Stimulated activated CD8-positive, alpha-beta memory T cell treated with anti-CD3 and anti-CD28 coated beads, Interleukin-7, amount 100 ng/mL, for 48 hours (primary cell): Measurements from ENCODE around the gene CTNNA2.

Experiments used
- DNase-seq, 2 donors: peaks; one replicate each; pipeline ENCODE4 v3.0.0-alpha.2; 2020; ENCODE audit warnings: low read depth in 1 of 2; ENCODE audit errors: extremely low read depth in 1 of 2

Gene CTNNA2

DNA sequence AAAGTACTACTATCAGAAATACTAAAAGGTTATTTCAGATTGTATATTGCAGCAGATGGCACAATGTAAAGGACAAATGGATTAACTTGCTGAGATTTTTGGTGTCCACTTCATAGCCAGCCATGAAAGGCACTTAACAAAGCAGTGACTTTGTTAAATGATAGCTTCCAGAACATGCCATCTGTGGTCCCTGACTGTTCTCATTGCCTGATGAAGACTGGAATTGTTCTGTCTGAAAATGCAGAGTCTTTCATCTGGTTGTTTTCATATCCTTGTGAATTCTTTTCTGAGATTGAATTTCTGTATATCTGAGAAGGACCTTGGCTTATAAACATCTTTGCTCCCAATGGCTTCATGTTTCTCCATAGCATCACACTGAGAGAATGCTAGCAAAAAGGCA, 836.1 kb downstream of the CTNNA2 start:
- DNase-seq: no peak

DNA sequence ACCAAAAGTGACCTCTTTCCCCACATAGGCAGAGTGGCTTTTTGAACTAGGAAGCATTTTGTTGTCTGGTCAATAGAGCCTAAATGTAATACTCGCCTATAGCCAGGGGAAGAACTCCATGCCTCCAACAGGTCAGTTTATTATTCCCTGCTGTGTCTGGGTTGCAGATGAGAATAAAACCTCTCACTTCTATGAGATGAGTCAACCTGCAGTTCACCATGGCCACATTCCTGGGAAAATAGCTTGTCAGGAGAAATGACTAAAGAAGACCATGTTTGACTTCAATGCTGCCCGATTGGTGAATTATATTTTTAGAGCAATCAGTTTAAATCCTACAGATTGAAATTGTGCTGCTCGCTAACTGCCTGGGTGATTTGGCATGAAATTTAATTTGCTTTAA, 838.4 kb downstream of the CTNNA2 start:
- DNase-seq: no peak

DNA sequence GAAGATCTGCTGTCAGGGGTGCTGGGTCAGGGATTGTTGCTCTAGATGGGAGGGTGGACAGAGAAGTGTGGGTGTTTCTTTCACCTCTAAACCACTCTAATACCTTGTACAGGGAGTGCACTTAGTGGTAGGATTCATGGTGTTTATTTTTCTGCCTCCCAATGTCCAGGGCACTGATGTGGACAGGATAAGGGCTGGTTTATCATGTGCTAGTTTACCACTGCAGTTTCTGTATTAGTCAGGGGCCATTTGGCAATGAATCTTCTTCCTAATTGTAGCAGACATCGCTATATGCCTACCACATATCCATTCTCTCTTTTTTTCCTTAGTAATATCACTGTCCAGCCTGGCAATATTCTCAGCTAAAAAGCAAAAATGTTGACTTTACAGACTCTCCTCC, 842.0 kb downstream of the CTNNA2 start:
- DNase-seq: no peak

GRCh38 chr2:80361904-80362303, 849.1 kb downstream of the CTNNA2 start:
- DNase-seq: no peak

DNA sequence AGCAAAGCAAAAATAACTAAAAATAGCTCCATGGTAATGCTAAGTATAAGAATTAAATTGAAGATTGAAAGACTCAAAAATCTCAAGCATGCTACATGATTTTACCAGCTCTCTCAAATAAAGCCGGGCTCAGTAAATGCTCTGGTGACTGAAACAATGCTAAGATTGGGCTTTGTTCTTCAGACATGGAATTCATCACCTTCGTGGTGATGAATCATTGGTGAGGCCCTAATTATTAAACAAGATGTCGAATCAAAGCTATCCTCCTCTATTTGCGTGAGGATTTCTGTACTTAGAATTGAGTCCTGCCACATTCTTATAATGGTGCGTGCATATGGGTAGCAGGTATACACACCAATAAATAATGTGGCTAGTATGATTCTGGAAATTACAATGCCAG, 850.5 kb downstream of the CTNNA2 start:
- no peak for DNase-seq

DNA sequence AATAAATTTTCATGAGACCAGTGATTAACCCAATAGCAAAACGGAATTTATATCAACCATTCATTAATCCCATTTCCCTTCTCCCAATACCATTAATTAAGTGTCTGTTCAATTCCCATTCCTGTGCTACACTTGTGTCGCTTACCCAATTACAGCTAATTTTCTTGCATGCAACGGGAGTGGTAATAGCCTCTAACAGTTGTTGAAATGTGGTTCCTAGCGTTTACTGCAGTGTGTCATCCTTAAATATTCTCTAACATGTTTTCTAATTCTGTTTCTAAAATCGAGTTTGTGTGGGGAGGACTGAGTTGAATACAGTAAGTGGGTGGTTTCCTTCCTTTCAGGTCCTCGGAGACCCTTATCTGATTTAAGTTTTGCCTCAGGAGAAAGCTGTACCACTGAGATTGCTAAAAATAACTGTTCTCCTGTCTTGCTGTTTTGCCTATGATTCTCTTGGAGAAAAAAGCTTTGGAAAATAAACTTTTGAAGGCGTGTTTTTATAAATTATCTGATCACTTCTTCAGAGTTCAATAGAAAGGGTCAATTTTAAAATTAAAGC, 851.0 kb downstream of the CTNNA2 start:
- no peak for DNase-seq

DNA sequence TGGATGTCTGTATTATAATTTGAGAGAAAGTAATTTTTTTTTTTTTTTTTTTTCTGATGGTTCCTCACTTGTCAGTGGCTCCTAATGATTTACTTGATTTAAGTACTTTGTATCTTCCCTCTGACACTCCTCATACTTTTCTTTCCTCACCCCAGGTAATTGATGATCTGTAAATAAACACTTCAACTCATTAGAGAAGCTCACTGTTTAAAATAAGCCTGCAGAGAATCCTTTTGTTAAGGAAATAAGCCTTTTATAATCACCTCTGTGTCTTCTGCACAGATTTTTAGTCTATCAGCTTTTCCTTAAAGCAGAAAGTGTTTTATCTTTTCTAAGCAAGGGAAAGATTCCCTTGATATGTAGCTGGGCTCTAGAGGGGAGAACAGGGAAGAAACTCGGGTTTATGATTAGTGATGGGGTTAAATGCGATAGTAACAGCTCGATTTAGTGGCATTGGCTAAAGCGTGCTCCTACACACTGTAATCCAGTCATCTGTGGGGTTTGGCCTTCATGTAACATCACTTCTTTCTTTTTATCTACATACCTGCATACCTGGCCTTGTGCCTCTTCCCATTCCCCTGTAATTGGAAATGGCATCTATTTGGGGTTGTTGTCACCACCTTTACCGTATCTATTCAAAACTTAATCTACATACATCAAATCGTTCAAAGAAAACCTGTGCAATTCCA, 851.8 kb downstream of the CTNNA2 start:
- no peak for DNase-seq

GRCh38 chr2:80365762-80366161, 852.9 kb downstream of the CTNNA2 start:
- DNase-seq: no peak

- DNase-seq: no peak
These were observed 857.6 kb downstream of the CTNNA2 start for GRCh38 chr2:80370375-80371009.

GRCh38 chr2:80374105-80374504, 861.3 kb downstream of the CTNNA2 start:
- no peak for DNase-seq

- no peak for DNase-seq
These were observed 864.2 kb downstream of the CTNNA2 start for GRCh38 chr2:80377071-80377470.

- no peak for DNase-seq
These were observed 867.9 kb downstream of the CTNNA2 start for GRCh38 chr2:80380736-80381135.

DNA sequence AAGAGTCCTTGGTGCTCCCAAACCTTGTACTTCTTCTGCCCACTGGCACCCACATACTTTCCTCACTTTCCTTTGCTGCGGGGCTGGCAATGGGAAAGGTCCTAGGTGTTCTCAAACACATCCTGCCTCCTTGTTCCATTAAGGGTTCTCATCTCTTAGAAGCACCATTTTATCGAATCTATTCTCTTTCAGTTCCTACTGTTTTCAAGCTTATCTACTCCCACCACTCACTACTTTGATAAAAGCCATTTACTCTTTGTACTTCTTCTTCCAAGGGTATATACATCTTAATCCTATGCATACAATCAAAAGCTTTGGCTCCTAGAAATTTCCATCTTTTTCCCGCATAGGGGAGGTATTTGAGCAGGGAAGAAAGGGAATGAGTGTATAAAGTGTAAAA, 868.8 kb downstream of the CTNNA2 start:
- DNase-seq: no peak

DNA sequence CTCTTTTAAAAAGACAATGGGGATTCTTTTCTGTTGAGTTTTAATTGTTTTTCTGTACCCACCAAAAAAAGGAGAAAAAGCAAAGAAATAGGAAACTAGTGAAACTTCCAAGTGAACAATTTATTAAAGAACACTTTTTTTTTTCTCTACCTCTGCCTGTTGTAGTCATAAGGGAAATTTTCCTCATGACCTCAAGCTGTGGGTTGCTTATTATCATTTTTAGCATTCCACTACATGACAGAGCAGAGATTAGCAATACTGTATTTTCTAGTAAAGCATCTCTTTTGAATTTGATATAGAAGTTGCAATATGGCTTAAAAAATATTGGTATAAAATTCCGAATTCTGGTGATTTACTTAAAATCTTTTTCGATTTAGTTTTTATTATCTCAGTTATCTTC, 879.6 kb downstream of the CTNNA2 start:
- no peak for DNase-seq

DNA sequence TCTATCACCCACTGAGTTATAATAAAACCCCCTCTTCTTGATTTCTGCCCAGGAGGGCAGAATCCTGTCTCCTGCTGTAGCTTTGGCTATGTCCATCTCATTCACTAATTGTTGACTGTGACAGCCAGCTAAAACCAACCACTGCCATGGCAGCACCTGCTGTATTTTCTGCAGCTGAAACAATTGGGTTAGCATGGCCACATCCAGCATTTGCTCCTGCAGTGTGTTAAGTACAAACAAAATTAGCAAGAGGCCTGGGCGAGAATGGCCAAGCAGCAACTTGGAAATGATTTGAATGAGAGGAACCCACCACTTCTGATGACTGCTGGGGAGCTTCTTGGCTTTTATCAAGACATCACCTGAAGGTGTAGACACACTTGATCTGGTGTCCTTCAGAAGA, 881.1 kb downstream of the CTNNA2 start:
- DNase-seq: no peak

- no peak for DNase-seq
These were observed 882.4 kb downstream of the CTNNA2 start for GRCh38 chr2:80395251-80395650.

DNA sequence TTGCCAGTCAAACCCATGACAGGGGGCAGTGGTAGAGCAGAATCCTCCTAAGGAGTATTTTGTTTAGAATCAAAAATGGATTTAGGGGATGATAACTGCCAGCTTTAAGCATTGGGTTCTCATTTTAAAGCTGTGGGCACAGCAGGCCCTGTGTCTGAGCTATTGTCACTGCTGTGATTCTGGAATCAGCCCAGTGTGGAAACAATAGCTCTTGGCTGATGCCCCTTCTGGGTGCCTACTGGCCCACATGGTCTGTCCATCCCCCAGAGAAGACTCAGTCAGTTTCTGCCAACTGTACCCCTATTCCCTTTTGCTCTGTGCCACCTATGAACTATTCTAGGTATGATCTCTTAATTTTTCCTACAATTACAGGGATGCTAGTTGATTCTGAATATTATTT, 883.4 kb downstream of the CTNNA2 start:
- no peak for DNase-seq

DNA sequence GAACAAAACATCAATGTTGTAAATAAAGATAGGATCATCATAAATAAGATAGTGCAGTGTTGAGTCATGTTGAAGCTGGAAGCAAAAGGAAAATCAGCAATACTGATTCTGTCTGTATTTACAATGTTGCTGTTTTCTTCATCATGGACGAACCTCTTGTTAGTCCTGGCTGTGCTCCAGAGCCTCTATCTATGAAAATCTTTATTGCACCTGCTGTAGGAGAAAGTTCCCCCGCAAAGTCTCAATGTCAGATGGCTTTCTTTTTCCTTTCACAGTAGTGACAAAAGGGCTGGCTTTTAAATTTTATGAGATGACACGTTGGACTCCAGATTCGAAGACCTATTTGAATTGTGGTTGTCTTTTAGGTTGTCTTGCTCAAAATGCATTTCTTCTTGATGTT, 890.2 kb downstream of the CTNNA2 start:
- DNase-seq: no peak

DNA sequence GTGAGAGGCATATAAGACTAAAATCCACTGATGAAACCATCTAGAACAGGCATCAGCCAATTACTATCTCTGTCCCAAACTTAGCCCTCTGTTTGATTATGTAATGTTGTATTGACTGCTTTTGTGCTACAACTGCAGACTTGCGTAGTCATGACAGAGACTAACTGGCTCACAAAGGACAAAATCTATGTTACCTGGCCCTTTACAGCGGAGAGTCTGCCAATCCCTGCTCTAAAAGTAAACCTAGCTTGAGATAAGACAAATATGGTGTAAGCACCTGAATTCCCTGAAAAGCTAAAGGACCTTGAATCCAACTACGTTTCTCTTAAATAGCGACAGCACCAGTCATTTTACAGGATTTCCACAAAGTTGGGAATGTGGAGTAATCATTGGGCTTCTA, 894.5 kb downstream of the CTNNA2 start:
- no peak for DNase-seq

DNA sequence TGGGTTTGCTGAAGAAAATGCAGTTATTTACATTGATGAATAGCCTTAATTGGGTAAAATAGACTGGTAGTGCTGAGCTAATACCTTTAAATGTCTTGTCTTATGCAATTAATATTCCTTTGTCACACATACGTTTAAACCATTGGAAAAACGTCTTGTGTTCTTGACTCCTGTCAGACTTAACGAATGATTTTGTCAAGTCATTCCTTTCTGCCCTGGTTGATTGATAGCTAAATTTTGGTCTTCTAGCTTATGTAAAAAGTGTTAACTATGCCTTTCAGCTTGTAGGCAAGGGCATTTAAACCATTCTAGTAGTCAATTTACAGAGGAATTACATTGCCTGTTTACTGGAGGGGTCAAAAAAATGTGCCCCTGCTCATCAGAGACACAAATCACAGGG, 897.5 kb downstream of the CTNNA2 start:
- DNase-seq: no peak

DNA sequence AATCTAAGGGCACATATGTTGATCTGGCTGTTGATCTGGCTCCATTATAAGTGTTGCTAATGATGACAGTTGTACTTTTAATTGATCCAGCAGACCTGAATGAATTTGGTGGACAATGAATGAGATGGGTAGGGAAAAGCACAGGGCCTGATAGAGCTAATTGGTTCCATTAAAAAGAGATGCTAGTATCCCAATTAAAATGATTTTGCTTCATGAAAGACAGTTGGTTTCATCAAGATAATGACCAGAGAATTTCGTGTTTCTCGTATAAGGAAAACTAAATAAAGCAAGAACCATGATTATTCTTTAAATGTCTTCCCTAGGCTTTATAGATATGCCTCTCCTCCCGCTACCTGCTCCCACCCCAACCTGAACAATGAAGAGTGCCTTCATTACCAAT, 900.3 kb downstream of the CTNNA2 start:
- DNase-seq: no peak

- no peak for DNase-seq
These were observed 904.9 kb downstream of the CTNNA2 start for GRCh38 chr2:80417737-80418136.
